ENCODE results near the gene TMEM151A. TPM values are rescaled to one million over a fixed set of nuclear protein-coding genes. Genes with fewer than 3 reads are reported as not detected.

Gene TMEM151A
- total RNA-seq, 4 donors from 2014 or later, result not detected

DNA sequence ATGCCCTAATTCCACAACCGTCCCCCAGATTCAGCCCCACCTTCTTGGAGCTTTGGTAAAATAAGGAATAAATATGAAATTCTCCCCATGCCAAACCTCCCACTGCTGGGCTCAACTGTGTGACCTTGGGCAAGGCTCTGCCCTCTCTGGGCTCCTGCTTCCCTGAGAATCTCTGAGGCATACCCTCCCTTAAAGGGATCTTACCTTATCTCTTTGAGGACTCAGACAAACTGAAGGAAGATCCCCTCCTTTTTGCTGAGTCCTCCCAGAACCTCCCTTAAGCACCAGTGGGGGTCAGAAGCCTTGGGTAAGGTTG is 22.4 kb downstream of the TMEM151A start:
- Histone ChIP-seq H3K9me3 (no peaks in the 10 kb centered on the region), H3K27me3 (peaks cover 0 to 5% of the 10 kb centered on the region in 2 donors), H3K27ac (peak overlapping the region; percentile 44 to 89 (median 88)), H3K4me3 (peak overlapping the region in 3 of 4 donors; percentile 8 to 57 (median 50)), H3K4me1 (peaks cover 0 to 67% (median 36%) of the 10 kb centered on the region in 4 donors), H3K36me3 (no peaks in the 10 kb centered on the region)
- WGBS, 2 donors, result 44 to 84% methylated on average over 1 of the region's 1 CpG
- DNase-seq (ENCODE audit: low spot score in 2 of 2), result no peak
- TF ChIP-seq POLR2A (IDR thresholded peaks at IDR 0.05), result no peak
- TF ChIP-seq, protein P1, sequence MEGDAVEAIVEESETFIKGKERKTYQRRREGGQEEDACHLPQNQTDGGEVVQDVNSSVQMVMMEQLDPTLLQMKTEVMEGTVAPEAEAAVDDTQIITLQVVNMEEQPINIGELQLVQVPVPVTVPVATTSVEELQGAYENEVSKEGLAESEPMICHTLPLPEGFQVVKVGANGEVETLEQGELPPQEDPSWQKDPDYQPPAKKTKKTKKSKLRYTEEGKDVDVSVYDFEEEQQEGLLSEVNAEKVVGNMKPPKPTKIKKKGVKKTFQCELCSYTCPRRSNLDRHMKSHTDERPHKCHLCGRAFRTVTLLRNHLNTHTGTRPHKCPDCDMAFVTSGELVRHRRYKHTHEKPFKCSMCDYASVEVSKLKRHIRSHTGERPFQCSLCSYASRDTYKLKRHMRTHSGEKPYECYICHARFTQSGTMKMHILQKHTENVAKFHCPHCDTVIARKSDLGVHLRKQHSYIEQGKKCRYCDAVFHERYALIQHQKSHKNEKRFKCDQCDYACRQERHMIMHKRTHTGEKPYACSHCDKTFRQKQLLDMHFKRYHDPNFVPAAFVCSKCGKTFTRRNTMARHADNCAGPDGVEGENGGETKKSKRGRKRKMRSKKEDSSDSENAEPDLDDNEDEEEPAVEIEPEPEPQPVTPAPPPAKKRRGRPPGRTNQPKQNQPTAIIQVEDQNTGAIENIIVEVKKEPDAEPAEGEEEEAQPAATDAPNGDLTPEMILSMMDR (IDR thresholded peaks at IDR 0.05), result no peak
- TF ChIP-seq EP300 (IDR thresholded peaks at IDR 0.05), result no peak

DNA sequence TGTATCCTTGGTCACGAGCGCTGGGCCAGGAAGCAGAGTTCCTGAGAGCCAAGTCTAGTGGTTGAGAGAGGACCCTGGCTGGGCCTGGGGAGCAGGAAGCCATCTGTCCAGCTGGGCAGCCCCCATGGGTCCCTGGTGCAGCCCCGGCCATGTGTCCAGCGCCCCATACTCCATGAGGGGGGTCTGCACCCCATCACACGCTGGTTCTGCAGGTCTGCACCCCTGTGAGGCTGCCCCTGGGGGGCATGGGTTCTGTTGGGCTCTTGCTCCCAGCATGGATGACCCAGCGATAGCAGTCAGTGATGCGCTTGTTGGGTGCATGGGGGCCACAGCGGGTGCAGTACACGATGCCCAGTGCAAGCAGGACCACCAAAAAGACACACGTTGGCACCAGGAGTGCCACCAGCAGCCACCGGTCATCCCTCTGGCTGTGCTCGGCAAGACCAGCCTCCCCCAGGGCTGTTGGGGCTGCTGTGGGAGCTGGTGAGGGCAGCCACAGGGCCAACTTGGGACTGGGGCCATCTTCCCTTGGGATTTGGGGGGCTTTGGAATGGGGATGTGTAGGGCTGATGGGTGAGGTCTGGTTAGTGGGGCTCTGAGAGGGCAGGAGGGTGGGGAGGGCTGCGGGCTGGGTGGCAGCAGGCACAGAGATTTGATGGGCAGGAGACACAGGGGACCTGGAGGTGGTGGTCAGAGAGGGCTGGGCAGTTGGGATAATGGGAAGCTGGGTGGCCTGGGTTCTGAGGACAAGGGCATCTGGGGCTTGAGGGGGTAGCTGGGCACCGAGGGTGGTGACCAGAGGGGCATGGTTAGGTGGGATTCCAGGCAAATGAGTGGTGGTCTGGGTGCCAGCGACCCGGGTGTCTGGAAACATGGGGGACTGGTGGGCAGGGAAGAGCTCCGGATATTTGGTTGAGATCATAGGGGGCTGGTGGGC is 23.1 kb downstream of the TMEM151A start:
- Histone ChIP-seq H3K36me3 (no peaks in the 10 kb centered on the region), H3K27ac (peak overlapping the region; percentile 5 to 89 (median 88)), H3K4me1 (peaks cover 0 to 67% (median 37%) of the 10 kb centered on the region in 4 donors), H3K9me3 (no peaks in the 10 kb centered on the region), H3K4me3 (peak overlapping the region; percentile 8 to 57 (median 51)), H3K27me3 (peaks cover 0 to 5% of the 10 kb centered on the region in 2 donors)
- DNase-seq (ENCODE audit: low spot score in 2 of 2), result no peak
- TF ChIP-seq POLR2A (IDR thresholded peaks at IDR 0.05), result no peak
- TF ChIP-seq, protein P1 (IDR thresholded peaks at IDR 0.05), result no peak
- 61 to 73% methylated on average over 9 to 17 of the region's 17 CpGs for WGBS, 2 donors

DNA sequence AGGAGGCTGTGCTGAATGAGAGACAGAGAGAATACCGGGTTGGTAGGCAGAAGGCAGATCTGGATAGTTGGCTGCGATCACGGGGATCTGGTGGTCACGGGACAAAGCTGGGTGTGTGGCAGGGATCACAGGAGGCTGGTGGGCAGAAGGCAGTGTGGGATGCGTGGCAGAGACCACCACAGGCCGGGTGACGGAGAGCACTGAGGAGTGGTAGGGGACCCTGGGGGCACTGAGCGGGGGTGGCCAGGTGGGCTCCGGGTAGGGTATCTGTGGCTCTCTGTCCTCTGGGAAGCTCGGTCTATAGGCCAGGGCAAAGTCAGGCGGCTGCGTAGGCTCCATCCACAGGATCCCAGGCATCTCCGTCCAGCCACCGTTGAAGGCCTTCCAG is 23.8 kb downstream of the TMEM151A start:
- 63 to 76% methylated on average over 14 of the region's 14 CpGs for WGBS, 2 donors
- H3K4me1 ChIP-seq, result peaks cover 0 to 67% (median 37%) of the 10 kb centered on the region in 4 donors
- no peak for DNase-seq (ENCODE audit: low spot score in 2 of 2)
- H3K4me3 ChIP-seq, result peak overlapping the region; percentile 39 to 57 (median 51)
- TF ChIP-seq EP300 (IDR thresholded peaks at IDR 0.05) (no peak), POLR2A (IDR thresholded peaks at IDR 0.05) (no peak)
- TF ChIP-seq, protein P1 (IDR thresholded peaks at IDR 0.05), result no peak
- peak overlapping the region; percentile 29 to 89 (median 80) for H3K27ac ChIP-seq
- no peaks in the 10 kb centered on the region for H3K9me3 ChIP-seq
- H3K27me3 ChIP-seq, result peaks cover 0 to 5% of the 10 kb centered on the region in 2 donors
- no peaks in the 10 kb centered on the region for H3K36me3 ChIP-seq

DNA sequence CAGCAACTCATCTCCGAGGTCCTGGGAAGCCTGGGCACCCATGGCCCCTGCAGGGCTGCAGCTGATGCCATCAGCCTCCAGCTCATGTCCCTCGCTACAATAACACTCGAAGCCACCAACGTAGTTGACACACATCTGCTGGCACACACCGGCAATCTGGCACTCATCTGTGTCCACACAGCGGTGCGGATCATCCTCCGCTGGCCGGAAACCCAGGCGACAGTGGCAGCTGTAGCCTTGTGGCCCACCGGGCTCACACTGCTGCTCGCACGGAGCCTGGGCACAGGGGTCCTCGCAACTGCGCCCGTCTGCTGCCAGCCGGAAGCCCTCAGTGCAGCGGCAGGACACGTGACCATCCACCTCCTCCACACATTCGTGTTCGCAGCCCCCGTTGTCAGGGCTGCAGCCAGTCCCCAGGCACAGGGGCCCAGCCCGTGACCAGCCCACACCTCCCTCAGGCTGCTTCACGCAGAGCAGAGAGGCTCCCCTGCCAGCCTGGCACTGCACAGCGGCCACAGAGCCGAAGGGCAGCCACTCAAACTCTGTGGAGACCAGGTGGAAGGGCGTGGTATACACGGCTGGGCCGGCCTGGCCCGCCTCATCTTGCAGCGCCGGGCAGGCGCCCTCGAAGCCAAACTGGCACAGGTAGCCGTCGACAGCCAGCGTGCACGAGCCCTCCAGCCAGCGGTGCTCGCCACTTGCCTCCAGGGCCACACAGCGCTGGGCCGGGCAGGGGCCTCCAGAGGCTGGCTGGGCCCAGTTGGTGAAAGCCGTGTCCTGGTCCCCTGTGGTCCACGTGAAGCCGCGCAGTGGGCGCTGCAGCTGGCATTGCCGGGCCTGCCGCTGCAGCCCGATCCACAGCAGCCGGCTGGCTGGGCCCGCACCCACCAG is 24.5 kb downstream of the TMEM151A start:
- peak overlapping the region; percentile 39 to 57 (median 51) for H3K4me3 ChIP-seq
- TF ChIP-seq, protein P1 (IDR thresholded peaks at IDR 0.05), result no peak
- TF ChIP-seq EP300 (IDR thresholded peaks at IDR 0.05) (no peak), POLR2A (IDR thresholded peaks at IDR 0.05) (no peak)
- H3K36me3 ChIP-seq, result no peaks in the 10 kb centered on the region
- H3K4me1 ChIP-seq, result peaks cover 0 to 67% (median 37%) of the 10 kb centered on the region in 4 donors
- H3K27me3 ChIP-seq, result peaks cover 0 to 5% of the 10 kb centered on the region in 2 donors
- no peaks in the 10 kb centered on the region for H3K9me3 ChIP-seq
- WGBS, 2 donors, result 48 to 67% methylated on average over 19 to 43 of the region's 52 CpGs
- peak overlapping the region; percentile 40 to 89 (median 80) for H3K27ac ChIP-seq
- no peak for DNase-seq (ENCODE audit: low spot score in 2 of 2)
